CD14-positive monocyte (primary cell): ENCODE measurements around the gene CHML. TPM values are rescaled to one million over a fixed set of nuclear protein-coding genes. Genes with fewer than 3 reads are reported as not detected.

Experiments used
- DNase-seq, 3 donors: peaks; one replicate each; pipeline ENCODE4 v3.0.0-alpha.2; 2011 to 2022
- H2AFZ ChIP-seq: 2 replicates; pipeline ENCODE4 v1.6.0; 2012; ENCODE audit warnings: mild to moderate bottlenecking, low read depth, low read length, inconsistent platforms; ENCODE audit not compliant: insufficient read depth, poor library complexity, severe bottlenecking
- H3K27ac ChIP-seq, 2 donors: 1 replicate in 1 of 2; 2 replicates in 1 of 2; pipeline ENCODE4 v1.5.1; 2012 to 2013; ENCODE audit warnings: low read length in 2 of 2, control low read depth in 1 of 2, inconsistent platforms in 1 of 2, low read depth in 1 of 2, mild to moderate bottlenecking in 1 of 2
- H3K27me3 ChIP-seq, 2 donors: one replicate each; pipeline versions ENCODE4 v1.6.0 to v1.6.1; 2011 to 2013; ENCODE audit warnings: low read length in 2 of 2; ENCODE audit not compliant: control insufficient read depth in 2 of 2, insufficient read depth in 2 of 2
- H3K36me3 ChIP-seq, 2 donors: replicated peaks in 1 of 2; 1 replicate in 1 of 2; 2 replicates in 1 of 2; pipeline versions ENCODE4 v1.5.1 to v1.6.1; 2012 to 2013; ENCODE audit warnings: low read length in 2 of 2, control low read depth in 1 of 2, inconsistent platforms in 1 of 2, mild to moderate bottlenecking in 1 of 2; ENCODE audit not compliant: insufficient read depth in 2 of 2, control insufficient read depth in 1 of 2
- H3K4me1 ChIP-seq, 2 donors: 1 replicate in 1 of 2; 2 replicates in 1 of 2; pipeline versions ENCODE4 v1.5.1 to v1.6.1; 2012 to 2013; ENCODE audit warnings: low read length in 2 of 2, control low read depth in 1 of 2, inconsistent platforms in 1 of 2, mild to moderate bottlenecking in 1 of 2, moderate library complexity in 1 of 2; ENCODE audit not compliant: insufficient read depth in 2 of 2, control insufficient read depth in 1 of 2
- H3K4me2 ChIP-seq: replicated peaks from 2 replicates; pipeline ENCODE3; 2012; ENCODE audit warnings: low read length, moderate library complexity, mild to moderate bottlenecking; ENCODE audit not compliant: poor library complexity, severe bottlenecking; ENCODE audit errors: extremely low read depth
- H3K4me3 ChIP-seq, 3 experiments: fragments of 200-600 bp in 1 of 3; sonication (generic) in 1 of 3; replicated peaks in 1 of 3; 1 replicate in 2 of 3; 2 replicates in 1 of 3; pipeline ENCODE4 v1.5.1; 2011 to 2013; ENCODE audit warnings: low read length in 3 of 3, mild to moderate bottlenecking in 3 of 3, control low read depth in 2 of 3, low read depth in 2 of 3, inconsistent platforms in 1 of 3, moderate library complexity in 1 of 3
- H3K79me2 ChIP-seq: 2 replicates; pipeline ENCODE4 v1.6.0; 2012; ENCODE audit warnings: mild to moderate bottlenecking, control low read depth, inconsistent platforms, low read length, moderate library complexity; ENCODE audit not compliant: insufficient read depth
- H3K9ac ChIP-seq: 2 replicates; pipeline ENCODE4 v1.6.0; 2017; ENCODE audit warnings: low read length, mild to moderate bottlenecking; ENCODE audit not compliant: insufficient read depth, poor library complexity, severe bottlenecking
- H3K9me3 ChIP-seq, 2 donors: replicated peaks in 1 of 2; 1 replicate in 1 of 2; 2 replicates in 1 of 2; pipeline versions ENCODE4 v1.5.1 to v1.6.1; 2012 to 2013; ENCODE audit warnings: low read length in 2 of 2, control low read depth in 1 of 2; ENCODE audit not compliant: control insufficient read depth in 1 of 2, insufficient read depth in 1 of 2
- H4K20me1 ChIP-seq: 2 replicates; pipeline ENCODE4 v1.6.0; 2012; ENCODE audit warnings: mild to moderate bottlenecking, low read length, control low read depth, moderate library complexity; ENCODE audit not compliant: insufficient read depth
- H3K27ac Mint-ChIP-seq, 7 donors: one replicate each; pipeline ENCODE4 v1.8.0; 2020; ENCODE audit warnings: mild to moderate bottlenecking in 7 of 7, mixed read lengths in 7 of 7, moderate library complexity in 6 of 7, inconsistent platforms in 2 of 7
- H3K27me3 Mint-ChIP-seq, 3 donors: one replicate each; pipeline ENCODE4 v1.8.0; 2021 to 2022; ENCODE audit warnings: low read depth in 3 of 3, mild to moderate bottlenecking in 3 of 3, mixed read lengths in 3 of 3, moderate library complexity in 3 of 3, inconsistent platforms in 1 of 3
- H3K36me3 Mint-ChIP-seq, 2 donors: one replicate each; pipeline ENCODE4 v1.8.0; 2020; ENCODE audit warnings: mixed read lengths in 2 of 2, inconsistent platforms in 1 of 2, mild to moderate bottlenecking in 1 of 2
- H3K4me1 Mint-ChIP-seq: one replicate; pipeline ENCODE4 v1.8.0; 2020; ENCODE audit warnings: mild to moderate bottlenecking, mixed read lengths
- H3K4me3 Mint-ChIP-seq, 2 donors: one replicate each; pipeline ENCODE4 v1.8.0; 2020; ENCODE audit warnings: mild to moderate bottlenecking in 2 of 2, mixed read lengths in 2 of 2, moderate library complexity in 1 of 2
- H3K9me3 Mint-ChIP-seq, 7 donors: one replicate each; pipeline ENCODE4 v1.8.0; 2020 to 2022; ENCODE audit warnings: mixed read lengths in 7 of 7, mild to moderate bottlenecking in 6 of 7, moderate library complexity in 6 of 7, inconsistent platforms in 2 of 7
- CTCF ChIP-seq: fragments of 200-600 bp; IDR thresholded peaks from one replicate; pipeline ENCODE4 v1.8.0; 2022; ENCODE audit warnings: antibody characterized with exemption, mild to moderate bottlenecking
- WGBS: methylation state at CpG from one replicate; pipeline ENCODE4 v1.1.5; 2013; ENCODE audit warnings: missing lambda C conversion rate; ENCODE audit not compliant: insufficient coverage; 5-methylcytosine and 5-hydroxymethylcytosine counted together
- intact Hi-C, 2 donors: fragments of 100-400 bp; cut with micrococcal nuclease; formaldehyde crosslinking; loops; one replicate each; pipeline versions ENCODE4 v1.15.0 to v1.15.1; 2023
- polyA plus RNA-seq, 3 donors: library from polyadenylated mRNA; depleted of rRNA in 1 of 3; unstranded in 2 of 3; stranded (reverse) in 1 of 3; fragments of 300-500 nt in 2 of 3; fragments of >200 nt in 1 of 3; fragmentation: Illumina TruSeq in 2 of 3; gene quantifications; 1 replicate in 2 of 3; 2 replicates in 1 of 3; pipeline ENCODE4 v1.2.3, GENCODE V29; 2012 to 2021

CHML gene
- polyA plus RNA-seq, 3 donors: 3.4 to 6.6 (median 3.4) TPM

- Histone ChIP-seq H3K27me3 (no peaks in the 10 kb centered on the region), H3K9ac (no peak overlapping the region), H2AFZ (no peak overlapping the region), H3K9me3 (no peaks in the 10 kb centered on the region), H3K4me2 (no peak overlapping the region), H3K36me3 (peaks cover 38 to 71% of the 10 kb centered on the region in 2 donors), H3K27ac (no peak overlapping the region), H4K20me1 (no peaks in the 10 kb centered on the region), H3K79me2 (peaks cover 4% of the 10 kb centered on the region), H3K4me1 (peaks cover 0 to under 1% of the 10 kb centered on the region in 2 donors), H3K4me3 (no peak overlapping the region)
- Mint-ChIP-seq H3K4me1 (peaks cover 13% of the 10 kb centered on the region), H3K27me3 (no peaks in the 10 kb centered on the region), H3K9me3 (no peaks in the 10 kb centered on the region), H3K27ac (no peak overlapping the region), H3K4me3 (no peak overlapping the region), H3K36me3 (peaks cover 52 to 59% of the 10 kb centered on the region in 2 donors)
- no peak for DNase-seq
- 86% methylated on average over 1 of the region's 3 CpGs for WGBS
- TF ChIP-seq CTCF: no peak
- intact Hi-C loops: no loop called here
Observed at GRCh38 chr1:241598249-241598648, 41.9 kb downstream of the CHML start.

- Histone ChIP-seq H4K20me1 (no peaks in the 10 kb centered on the region), H3K4me3 (no peak overlapping the region), H3K9ac (no peak overlapping the region), H3K9me3 (no peaks in the 10 kb centered on the region), H3K27ac (peak overlapping the region in 1 of 2 donors; percentile 32), H2AFZ (no peak overlapping the region), H3K4me2 (no peak overlapping the region), H3K4me1 (peaks cover 9 to 13% of the 10 kb centered on the region in 2 donors), H3K36me3 (peaks cover 33 to 61% of the 10 kb centered on the region in 2 donors), H3K27me3 (no peaks in the 10 kb centered on the region), H3K79me2 (no peaks in the 10 kb centered on the region)
- TF ChIP-seq CTCF: no peak
- Mint-ChIP-seq H3K9me3 (no peaks in the 10 kb centered on the region), H3K27me3 (no peaks in the 10 kb centered on the region), H3K4me3 (no peak overlapping the region), H3K36me3 (peaks cover 49% of the 10 kb centered on the region in 2 donors), H3K4me1 (peaks cover 25% of the 10 kb centered on the region), H3K27ac (peak overlapping the region in 2 of 7 donors; percentile 46 to 59)
- intact Hi-C loops: no loop called here
- no peak for DNase-seq
- WGBS: 100% methylated on average over 3 of the region's 6 CpGs
Observed at GRCh38 chr1:241596633-241597032, 43.5 kb downstream of the CHML start.
